UCSD-AML1 (cell line): ENCODE data around the gene OR5T3.
"Not testable (repeated sequence)": the region's sequence is repeated elsewhere in the genome, so short reads cannot be mapped to it uniquely, and the experiment has no call there.

ENCODE experiments used
- DNase-seq: peaks from one replicate; lab custom pipeline; 2025; ENCODE audit not compliant: unreplicated experiment; lab: John Stamatoyannopoulos, UW

The OR5T3 gene

GRCh38 chr11:56251954-56252353 lies at the start of gene OR5T3:
TSS of gene OR5T3 (plus strand) at chr11:56252254. CDS start at chr11:56252254, 0 bp downstream.
- no peak for DNase-seq

GRCh38 chr11:56207790-56208189 lies 44.3 kb upstream of the OR5T3 start:
- DNase-seq: no peak

- DNase-seq: no peak
These were observed 37.5 kb upstream of the OR5T3 start for GRCh38 chr11:56214537-56214936.

- DNase-seq: not testable (repeated sequence)
These were observed 32.3 kb upstream of the OR5T3 start for GRCh38 chr11:56219735-56220134.

GRCh38 chr11:56234155-56234554 lies 17.9 kb upstream of the OR5T3 start, which contains the start of gene OR5T2:
TSS of gene OR5T2 (minus strand) at chr11:56234255. CDS start at chr11:56233062, 1,193 bp downstream.
- DNase-seq: no peak

GRCh38 chr11:56271092-56271491 lies 19.0 kb downstream of the OR5T3 start:
- DNase-seq: no peak

- DNase-seq: no peak
These were observed 21.8 kb downstream of the OR5T3 start, which contains the start of gene OR5T1 for GRCh38 chr11:56273854-56274253. TSS of gene OR5T1 (plus strand) at chr11:56274154. CDS start at chr11:56275639, 1,485 bp downstream.

- no peak for DNase-seq
These were observed 40.1 kb downstream of the OR5T3 start, which contains the start of gene OR8H1 for GRCh38 chr11:56292154-56292553. TSS of gene OR8H1 (minus strand) at chr11:56292254. CDS start at chr11:56291062, 1,192 bp downstream.

- no peak for DNase-seq
These were observed 44.8 kb downstream of the OR5T3 start for GRCh38 chr11:56296898-56297297.
